Parathyroid adenoma (tissue), 2 donors: ENCODE results near the gene GRAMD4.

ENCODE experiments used
- H2AFZ ChIP-seq: fragments of 300-600 bp; sonication (generic); one replicate; pipeline ENCODE4 v1.7.0; 2017; ENCODE audit warnings: antibody characterized with exemption, mild to moderate bottlenecking
- H3K27ac ChIP-seq: fragments of 300-600 bp; sonication (generic); one replicate; pipeline ENCODE4 v1.7.0; 2017
- H3K27me3 ChIP-seq: fragments of 300-600 bp; sonication (generic); one replicate; pipeline ENCODE4 v1.7.0; 2017; ENCODE audit warnings: low read length; ENCODE audit not compliant: control insufficient read depth, insufficient read depth
- H3K36me3 ChIP-seq: fragments of 300-600 bp; sonication (generic); one replicate; pipeline ENCODE4 v1.7.0; 2017; ENCODE audit warnings: low read length; ENCODE audit not compliant: control insufficient read depth, insufficient read depth
- H3K4me1 ChIP-seq: fragments of 300-600 bp; sonication (generic); one replicate; pipeline ENCODE4 v1.7.0; 2017; ENCODE audit warnings: control low read depth
- H3K4me2 ChIP-seq: fragments of 300-600 bp; sonication (generic); one replicate; pipeline ENCODE4 v1.7.0; 2017; ENCODE audit warnings: low read length
- H3K4me3 ChIP-seq: fragments of 300-600 bp; sonication (generic); one replicate; pipeline ENCODE4 v1.7.0; 2017; ENCODE audit warnings: low read depth, low read length
- H3K79me2 ChIP-seq: fragments of 300-600 bp; sonication (generic); one replicate; pipeline ENCODE4 v1.7.0; 2017; ENCODE audit warnings: control low read depth
- H3K9ac ChIP-seq: fragments of 300-600 bp; sonication (generic); one replicate; pipeline ENCODE4 v1.7.0; 2017; ENCODE audit warnings: mild to moderate bottlenecking
- H3K9me3 ChIP-seq: fragments of 300-600 bp; sonication (generic); one replicate; pipeline ENCODE4 v1.7.0; 2017; ENCODE audit warnings: low read length; ENCODE audit not compliant: control insufficient read depth
- TF ChIP-seq, protein P1 (sequence below): fragments of 300-600 bp; sonication (generic); IDR thresholded peaks from one replicate; pipeline ENCODE4 v1.7.0; 2017; ENCODE audit warnings: antibody characterized with exemption, mild to moderate bottlenecking
- donor health status: primary hyperparathyroidism.

GRAMD4 gene

DNA sequence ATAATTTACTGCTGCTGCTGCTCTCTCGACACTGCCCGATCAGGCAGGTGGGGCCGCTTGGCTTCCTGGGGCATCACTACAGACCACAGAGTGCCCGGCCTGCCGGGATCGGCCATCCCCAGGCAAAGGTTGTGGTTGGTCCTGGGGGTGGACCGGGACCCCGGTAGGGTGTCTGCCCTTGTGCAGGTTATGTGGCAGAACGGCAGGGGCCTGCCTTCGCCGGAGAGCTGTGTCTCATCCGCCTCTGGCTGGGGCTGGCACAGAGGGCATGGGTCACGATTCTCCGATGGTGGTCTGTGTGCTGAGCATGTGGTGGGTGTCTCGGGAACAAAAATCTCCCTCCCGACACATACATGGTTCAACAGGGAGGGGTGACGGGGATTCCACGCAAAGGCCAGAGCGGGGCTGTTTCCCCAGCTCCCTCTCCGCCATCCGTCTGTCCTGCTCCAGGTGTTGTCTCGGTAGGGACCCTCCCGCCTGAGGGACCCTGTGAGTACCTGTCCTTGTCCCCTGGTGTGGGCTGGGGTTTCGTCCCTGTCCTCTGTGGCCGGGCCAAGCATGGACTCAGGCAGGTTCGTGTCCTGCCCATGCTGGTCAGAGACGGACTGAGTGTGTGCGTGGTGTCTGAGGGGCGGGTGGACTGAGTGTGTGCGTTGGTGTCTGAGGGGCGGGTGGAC lies 7.8 kb downstream of the GRAMD4 start:
- Histone ChIP-seq H3K27ac (no peak overlapping the region), H3K4me3 (no peak overlapping the region), H3K79me2 (peaks cover 2% of the 10 kb centered on the region), H2AFZ (no peak overlapping the region), H3K9ac (no peak overlapping the region), H3K4me2 (no peak overlapping the region), H3K4me1 (no peaks in the 10 kb centered on the region), H3K27me3 (no peaks in the 10 kb centered on the region), H3K36me3 (no peaks in the 10 kb centered on the region), H3K9me3 (no peaks in the 10 kb centered on the region)
- TF ChIP-seq, protein P1, sequence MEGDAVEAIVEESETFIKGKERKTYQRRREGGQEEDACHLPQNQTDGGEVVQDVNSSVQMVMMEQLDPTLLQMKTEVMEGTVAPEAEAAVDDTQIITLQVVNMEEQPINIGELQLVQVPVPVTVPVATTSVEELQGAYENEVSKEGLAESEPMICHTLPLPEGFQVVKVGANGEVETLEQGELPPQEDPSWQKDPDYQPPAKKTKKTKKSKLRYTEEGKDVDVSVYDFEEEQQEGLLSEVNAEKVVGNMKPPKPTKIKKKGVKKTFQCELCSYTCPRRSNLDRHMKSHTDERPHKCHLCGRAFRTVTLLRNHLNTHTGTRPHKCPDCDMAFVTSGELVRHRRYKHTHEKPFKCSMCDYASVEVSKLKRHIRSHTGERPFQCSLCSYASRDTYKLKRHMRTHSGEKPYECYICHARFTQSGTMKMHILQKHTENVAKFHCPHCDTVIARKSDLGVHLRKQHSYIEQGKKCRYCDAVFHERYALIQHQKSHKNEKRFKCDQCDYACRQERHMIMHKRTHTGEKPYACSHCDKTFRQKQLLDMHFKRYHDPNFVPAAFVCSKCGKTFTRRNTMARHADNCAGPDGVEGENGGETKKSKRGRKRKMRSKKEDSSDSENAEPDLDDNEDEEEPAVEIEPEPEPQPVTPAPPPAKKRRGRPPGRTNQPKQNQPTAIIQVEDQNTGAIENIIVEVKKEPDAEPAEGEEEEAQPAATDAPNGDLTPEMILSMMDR = no peak

GRCh38 chr22:46628756-46629155 lies 8.6 kb downstream of the GRAMD4 start:
- H3K9ac ChIP-seq = no peak overlapping the region
- no peak overlapping the region for H3K4me3 ChIP-seq
- H3K27me3 ChIP-seq = no peaks in the 10 kb centered on the region
- H3K27ac ChIP-seq = no peak overlapping the region
- peaks cover 2% of the 10 kb centered on the region for H3K79me2 ChIP-seq
- H3K36me3 ChIP-seq = no peaks in the 10 kb centered on the region
- TF ChIP-seq, protein P1 = no peak
- no peak overlapping the region for H2AFZ ChIP-seq
- H3K9me3 ChIP-seq = no peaks in the 10 kb centered on the region
- H3K4me1 ChIP-seq = no peaks in the 10 kb centered on the region
- H3K4me2 ChIP-seq = no peak overlapping the region

DNA sequence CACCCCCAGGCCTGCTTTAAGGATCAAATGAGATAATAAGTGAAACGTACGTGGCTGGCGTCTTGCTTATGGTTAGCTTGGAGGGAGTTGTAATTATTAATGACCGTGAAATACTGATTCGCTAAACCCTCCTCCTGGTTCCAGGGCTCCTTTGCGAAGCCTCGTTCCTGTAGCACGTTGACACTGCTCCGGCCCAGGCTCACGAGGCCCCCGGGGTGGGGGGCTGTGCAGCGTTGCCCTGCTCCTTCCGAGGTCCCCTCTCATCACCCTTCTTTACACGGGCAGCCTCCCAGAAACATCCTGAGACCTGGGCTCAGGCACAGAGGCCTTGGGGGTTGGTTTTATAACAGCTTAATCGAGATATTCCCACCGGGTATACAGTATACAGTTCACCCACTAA lies 9.1 kb downstream of the GRAMD4 start:
- no peaks in the 10 kb centered on the region for H3K4me1 ChIP-seq

DNA sequence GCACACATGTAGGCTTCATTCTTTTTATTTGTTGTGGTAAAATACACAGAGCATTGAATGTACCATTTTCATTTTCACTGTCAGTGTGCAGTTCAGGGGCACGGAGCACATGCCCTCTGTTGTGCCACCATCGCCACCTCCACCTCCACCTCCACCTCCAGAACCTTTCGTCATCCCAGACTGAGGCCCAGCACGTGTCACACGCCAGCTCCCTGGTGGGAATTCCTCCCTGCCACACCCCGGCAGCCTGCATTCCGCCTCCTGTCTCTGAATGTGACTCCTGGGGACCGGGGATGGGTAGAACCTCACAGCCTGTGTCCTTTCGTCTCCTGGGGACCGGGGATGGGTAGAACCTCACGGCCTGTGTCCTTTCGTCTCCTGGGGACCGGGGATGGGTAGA lies 10.9 kb downstream of the GRAMD4 start:
- H3K27me3 ChIP-seq = no peaks in the 10 kb centered on the region
- H3K4me3 ChIP-seq = no peak overlapping the region
- no peak overlapping the region for H3K4me2 ChIP-seq
- TF ChIP-seq, protein P1 = no peak
- no peaks in the 10 kb centered on the region for H3K36me3 ChIP-seq
- H3K27ac ChIP-seq = no peak overlapping the region
- no peaks in the 10 kb centered on the region for H3K4me1 ChIP-seq
- no peak overlapping the region for H3K9ac ChIP-seq
- H3K9me3 ChIP-seq = no peaks in the 10 kb centered on the region
- H2AFZ ChIP-seq = no peak overlapping the region
- H3K79me2 ChIP-seq = no peaks in the 10 kb centered on the region

More for the DNA sequence above, 9.1 kb downstream of the GRAMD4 start:
- Histone ChIP-seq H3K27ac (no peak overlapping the region), H2AFZ (no peak overlapping the region), H3K4me3 (no peak overlapping the region), H3K9me3 (no peaks in the 10 kb centered on the region), H3K27me3 (no peaks in the 10 kb centered on the region), H3K79me2 (peaks cover 2% of the 10 kb centered on the region), H3K4me2 (no peak overlapping the region), H3K36me3 (no peaks in the 10 kb centered on the region), H3K9ac (no peak overlapping the region)
- TF ChIP-seq, protein P1 = no peak

- Histone ChIP-seq H3K9me3 (no peaks in the 10 kb centered on the region), H3K4me1 (no peaks in the 10 kb centered on the region), H2AFZ (no peak overlapping the region), H3K4me2 (no peak overlapping the region), H3K27me3 (no peaks in the 10 kb centered on the region), H3K4me3 (no peak overlapping the region), H3K36me3 (no peaks in the 10 kb centered on the region), H3K79me2 (no peaks in the 10 kb centered on the region), H3K27ac (no peak overlapping the region), H3K9ac (no peak overlapping the region)
- TF ChIP-seq, protein P1 = no peak
Observed at GRCh38 chr22:46632646-46633249, 12.6 kb downstream of the GRAMD4 start.
